IMR-90 (cell line): Measurements from ENCODE around the gene SCARB1. TPM values are rescaled to one million over a fixed set of nuclear protein-coding genes. Genes with fewer than 3 reads are reported as not detected.

Source experiments
- ATAC-seq: fragments of 200-7000 bp; cut with Tn5 transposase; 2 replicates; pipeline ENCODE4 v1.9.1; 2020; ENCODE audit warnings: low read depth, mild to moderate bottlenecking, moderate library complexity
- BruUV-seq: library from RNA; stranded (reverse); fragments of 400-500 nt; replicated peaks from 2 replicates; lab custom pipeline; 2021; lab: Mats Ljungman, UMichigan
- CTCF ChIA-PET: fragments of 300-600 bp; formaldehyde crosslinking; extraction: SDS; loops from one replicate; lab custom pipeline; 2021; ENCODE audit warnings: antibody characterized with exemption; lab: Yijun Ruan, JAX
- POLR2A ChIA-PET: fragments of 300-600 bp; sonication (Branson Sonifier 250); formaldehyde crosslinking; loops from one replicate; lab custom pipeline; 2022; ENCODE audit warnings: antibody characterized with exemption; ENCODE audit not compliant: unreplicated experiment; lab: Charles Lee
- DNase-seq: peaks from one replicate; pipeline ENCODE4 v3.0.0; 2013
- H2AFZ ChIP-seq: replicated peaks from 2 replicates; pipeline ENCODE3; 2013; ENCODE audit warnings: low read length, mild to moderate bottlenecking; ENCODE audit not compliant: poor library complexity
- H2AK5ac ChIP-seq: 2 replicates; pipeline ENCODE4 v1.6.1; 2013; ENCODE audit warnings: low read depth, low read length, inconsistent platforms
- H2AK9ac ChIP-seq: replicated peaks from 2 replicates; pipeline ENCODE3; 2013; ENCODE audit warnings: mild to moderate bottlenecking, low read depth, low read length, moderate library complexity; ENCODE audit not compliant: poor library complexity
- H2BK120ac ChIP-seq: 2 replicates; pipeline ENCODE4 v1.6.1; 2013; ENCODE audit warnings: low read depth, low read length, inconsistent platforms
- H2BK15ac ChIP-seq: 3 replicates; pipeline ENCODE4 v1.6.1; 2013; ENCODE audit warnings: low read depth, low read length, inconsistent platforms
- H2BK20ac ChIP-seq: 2 replicates; pipeline ENCODE4 v1.6.1; 2013; ENCODE audit warnings: low read depth, mild to moderate bottlenecking, inconsistent platforms, low read length, moderate library complexity
- H2BK5ac ChIP-seq: 2 replicates; pipeline ENCODE4 v1.6.1; 2013; ENCODE audit warnings: mild to moderate bottlenecking, low read depth, low read length, inconsistent platforms; ENCODE audit not compliant: poor library complexity, severe bottlenecking
- H3K14ac ChIP-seq: replicated peaks from 2 replicates; pipeline ENCODE4 v1.6.1; 2013; ENCODE audit warnings: low read depth, low read length, inconsistent platforms
- H3K18ac ChIP-seq: 2 replicates; pipeline ENCODE4 v1.6.1; 2013; ENCODE audit warnings: low read depth, low read length, control low read depth
- H3K23ac ChIP-seq: 2 replicates; pipeline ENCODE4 v1.6.1; 2013; ENCODE audit warnings: low read depth, low read length, inconsistent platforms
- H3K27ac ChIP-seq: 2 replicates; pipeline ENCODE4 v1.5.1; 2013; ENCODE audit warnings: mild to moderate bottlenecking, control low read depth, low read length; ENCODE audit not compliant: insufficient read depth
- H3K27me3 ChIP-seq: 2 replicates; pipeline ENCODE4 v1.6.1; 2013; ENCODE audit warnings: low read length; ENCODE audit not compliant: control insufficient read depth, insufficient read depth
- H3K36me3 ChIP-seq: 2 replicates; pipeline ENCODE4 v1.6.1; 2013; ENCODE audit warnings: low read length, mixed read lengths; ENCODE audit not compliant: control insufficient read depth, insufficient read depth
- H3K4ac ChIP-seq: 2 replicates; pipeline ENCODE4 v1.6.1; 2013; ENCODE audit warnings: low read depth, low read length, inconsistent platforms
- H3K4me1 ChIP-seq: 2 replicates; pipeline ENCODE4 v1.6.1; 2013; ENCODE audit warnings: low read length, mixed read lengths; ENCODE audit not compliant: control insufficient read depth, insufficient read depth
- H3K4me2 ChIP-seq: 2 replicates; pipeline ENCODE4 v1.6.1; 2013; ENCODE audit warnings: low read depth, mild to moderate bottlenecking, control low read depth, low read length, moderate library complexity
- H3K4me3 ChIP-seq: 2 replicates; pipeline ENCODE4 v1.5.1; 2013; ENCODE audit warnings: low read depth, mild to moderate bottlenecking, control low read depth, low read length, moderate library complexity; ENCODE audit not compliant: insufficient read depth
- H3K56ac ChIP-seq: 2 replicates; pipeline ENCODE4 v1.6.1; 2013; ENCODE audit warnings: low read length, inconsistent platforms; ENCODE audit not compliant: insufficient read depth; ENCODE audit errors: extremely low read depth
- H3K79me1 ChIP-seq, 2 experiments: 2 replicates each; pipeline ENCODE4 v1.6.1; 2013; ENCODE audit warnings: low read length in 2 of 2, inconsistent platforms in 1 of 2, low read depth in 1 of 2
- H3K9ac ChIP-seq: 2 replicates; pipeline ENCODE4 v1.6.1; 2013; ENCODE audit warnings: low read depth, low read length, control low read depth
- H3K9me1 ChIP-seq: 2 replicates; pipeline ENCODE4 v1.6.1; 2013; ENCODE audit warnings: low read length, inconsistent platforms; ENCODE audit not compliant: insufficient read depth
- H3K9me3 ChIP-seq: 2 replicates; pipeline ENCODE4 v1.6.1; 2013; ENCODE audit warnings: low read length; ENCODE audit not compliant: control insufficient read depth, insufficient read depth
- H4K20me1 ChIP-seq: 2 replicates; pipeline ENCODE4 v1.6.1; 2013; ENCODE audit warnings: low read length, inconsistent platforms; ENCODE audit not compliant: insufficient read depth
- H4K5ac ChIP-seq: 2 replicates; pipeline ENCODE4 v1.6.1; 2013; ENCODE audit warnings: mild to moderate bottlenecking, low read depth, low read length, control low read depth
- H4K8ac ChIP-seq, 2 experiments: 2 replicates each; pipeline ENCODE4 v1.6.1; 2013; ENCODE audit warnings: low read depth in 2 of 2, low read length in 2 of 2, control low read depth in 1 of 2, inconsistent platforms in 1 of 2
- H4K91ac ChIP-seq: 2 replicates; pipeline ENCODE4 v1.6.1; 2013; ENCODE audit warnings: low read depth, low read length, inconsistent platforms; ENCODE audit not compliant: insufficient read depth
- CHD1 ChIP-seq: IDR thresholded peaks from 2 replicates; pipeline ENCODE4 v1.6.1; 2012; ENCODE audit warnings: low read depth, low read length, improper control_type of control experiment
- CTCF ChIP-seq: conservative IDR thresholded peaks from 2 replicates; pipeline ENCODE4 v1.5.1; 2012; ENCODE audit warnings: mild to moderate bottlenecking, low read depth, low read length, improper control_type of control experiment
- ELK1 ChIP-seq: fragments of 150-350 bp; IDR thresholded peaks from 2 replicates; pipeline ENCODE4 v1.6.1; 2016; ENCODE audit warnings: low read depth, mild to moderate bottlenecking, low read length, moderate library complexity, borderline replicate concordance
- MAFK ChIP-seq: IDR thresholded peaks from 2 replicates; pipeline ENCODE4 v1.6.1; 2012; ENCODE audit warnings: low read depth, low read length, improper control_type of control experiment
- MAZ ChIP-seq: IDR thresholded peaks from 2 replicates; pipeline ENCODE4 v1.6.1; 2012; ENCODE audit warnings: low read depth, mild to moderate bottlenecking, low read length, improper control_type of control experiment, moderate library complexity, borderline replicate concordance
- NFE2L2 ChIP-seq: fragments of 150-350 bp; IDR thresholded peaks from 2 replicates; pipeline ENCODE4 v1.6.1; 2016; ENCODE audit warnings: low read depth, mild to moderate bottlenecking, low read length
- POLR2A ChIP-seq: IDR thresholded peaks from 2 replicates; pipeline ENCODE4 v1.6.1; 2012; ENCODE audit warnings: mild to moderate bottlenecking, low read depth, low read length
- RAD21 ChIP-seq: IDR thresholded peaks from 2 replicates; pipeline ENCODE4 v1.6.1; 2012; ENCODE audit warnings: low read length, improper control_type of control experiment
- RFX5 ChIP-seq: IDR thresholded peaks from 2 replicates; pipeline ENCODE4 v1.8.0; 2012; ENCODE audit warnings: low read depth, mild to moderate bottlenecking, low read length, moderate library complexity
- SMC3 ChIP-seq: fragments of 150-350 bp; IDR thresholded peaks from 2 replicates; pipeline ENCODE4 v1.6.1; 2016; ENCODE audit warnings: low read depth, mild to moderate bottlenecking, antibody characterized with exemption, low read length, moderate library complexity
- WGBS, 2 experiments: methylation state at CpG; one replicate each; pipeline versions ENCODE4 v1.1.5 to v1.1.7; 2013; ENCODE audit warnings: missing lambda C conversion rate in 2 of 2; ENCODE audit not compliant: insufficient read length in 1 of 2; ENCODE audit errors: extremely low coverage in 2 of 2; 5-methylcytosine and 5-hydroxymethylcytosine counted together
- dilution Hi-C: fragments of 300-500 bp; cut with HindIII; formaldehyde crosslinking; loops from one replicate; pipeline ENCODE4 v1.14.3; 2018; ENCODE audit warnings: low sequenced_read_pairs; ENCODE audit not compliant: unreplicated experiment
- in situ Hi-C: fragments of 300-500 bp; cut with MboI; formaldehyde crosslinking; loops from 3 replicates; pipeline ENCODE4 v1.14.3; 2019; ENCODE audit warnings: low sequenced_read_pairs, inconsistent platforms, mixed read lengths
- intact Hi-C: fragments of 100-400 bp; cut with micrococcal nuclease; formaldehyde crosslinking; loops from 2 replicates; pipeline ENCODE4 v1.10.0; 2022
- polyA plus RNA-seq, 3 experiments: library from polyadenylated mRNA; depleted of rRNA; stranded (reverse); fragments of >200 nt; gene quantifications; 2 replicates each; pipeline ENCODE4 v1.2.3, GENCODE V29; 2012; ENCODE audit warnings: low replicate concordance in 1 of 3
- total RNA-seq: library from RNA; depleted of rRNA; stranded (reverse); fragments of >200 nt; gene quantifications from 2 replicates; pipeline ENCODE4 v1.2.3, GENCODE V29; 2012
- TF ChIP-seq, protein P1 (sequence below): fragments of 150-350 bp; IDR thresholded peaks from 2 replicates; pipeline ENCODE4 v1.6.1; 2017; ENCODE audit warnings: mild to moderate bottlenecking, antibody characterized with exemption, low read length, low read depth

Gene SCARB1
- total and polyA plus RNA-seq, 2 of the 4 experiments (the other 2 are of a cell fraction) = 3.0 to 24.8 TPM

DNA sequence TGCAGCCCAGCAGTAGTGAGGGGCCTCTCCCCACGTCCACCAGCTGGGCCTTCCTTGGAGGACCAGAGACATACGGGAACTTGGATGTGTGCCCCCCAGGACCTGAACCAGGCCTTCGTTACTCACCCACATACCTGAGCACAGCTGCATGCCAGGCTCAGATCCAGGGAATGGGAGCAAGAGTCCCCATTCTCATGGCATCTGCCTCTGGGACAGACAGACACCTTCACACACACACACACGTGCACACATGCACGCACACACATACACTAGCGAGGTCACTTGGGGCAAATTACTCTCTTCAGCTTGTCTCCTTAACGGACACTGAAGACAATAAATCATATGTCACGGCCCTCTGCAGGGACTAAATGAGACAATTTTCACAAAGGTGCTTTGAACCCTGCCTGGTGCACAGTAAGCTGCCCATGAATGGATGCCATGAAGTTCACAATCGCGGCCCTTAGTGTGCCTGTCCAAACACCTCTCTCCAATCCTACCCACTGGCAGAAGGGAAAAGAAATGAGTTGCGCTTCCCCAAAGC is 5.7 kb downstream of the SCARB1 start:
- no peak overlapping the region for H3K14ac ChIP-seq
- H2BK15ac ChIP-seq = no peak overlapping the region
- no peak for TF ChIP-seq MAZ
- TF ChIP-seq, protein P1, sequence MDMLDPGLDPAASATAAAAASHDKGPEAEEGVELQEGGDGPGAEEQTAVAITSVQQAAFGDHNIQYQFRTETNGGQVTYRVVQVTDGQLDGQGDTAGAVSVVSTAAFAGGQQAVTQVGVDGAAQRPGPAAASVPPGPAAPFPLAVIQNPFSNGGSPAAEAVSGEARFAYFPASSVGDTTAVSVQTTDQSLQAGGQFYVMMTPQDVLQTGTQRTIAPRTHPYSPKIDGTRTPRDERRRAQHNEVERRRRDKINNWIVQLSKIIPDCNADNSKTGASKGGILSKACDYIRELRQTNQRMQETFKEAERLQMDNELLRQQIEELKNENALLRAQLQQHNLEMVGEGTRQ = no peak
- no peak for TF ChIP-seq NFE2L2
- no peak for TF ChIP-seq POLR2A
- no peak for TF ChIP-seq CHD1
- TF ChIP-seq CTCF = no peak
- no peak for TF ChIP-seq SMC3
- no peak for TF ChIP-seq MAFK
- TF ChIP-seq RAD21 = no peak
- no peak for TF ChIP-seq RFX5
- TF ChIP-seq ELK1 = no peak
- no TSS peak for BruUV-seq
- H4K5ac ChIP-seq = no peak overlapping the region
- H3K18ac ChIP-seq = no peak overlapping the region
- ChIA-PET POLR2A (interaction anchor here (0.8 kb wide), 1 partner anchor 14 kb away, joined by 4 read pairs; no protein-coding TSS in a partner anchor), CTCF (no interaction called here)
- H3K4ac ChIP-seq = no peak overlapping the region
- no peak overlapping the region for H3K4me2 ChIP-seq
- H3K27me3 ChIP-seq = no peaks in the 10 kb centered on the region
- dilution Hi-C loops (no loop called here), in situ Hi-C loops (no loop called here), intact Hi-C loops (no loop called here)
- H2BK120ac ChIP-seq = no peak overlapping the region
- H3K23ac ChIP-seq = no peak overlapping the region
- H4K8ac ChIP-seq = no peak overlapping the region
- no peak for ATAC-seq
- no peak overlapping the region for H4K91ac ChIP-seq
- peaks cover 2% of the 10 kb centered on the region for H3K4me1 ChIP-seq
- H3K56ac ChIP-seq = no peak overlapping the region
- peaks cover 6% of the 10 kb centered on the region for H3K9me1 ChIP-seq
- H2AK5ac ChIP-seq = no peak overlapping the region
- H3K9me3 ChIP-seq = no peaks in the 10 kb centered on the region
- DNase-seq = no peak
- peaks cover 0 to 3% of the 10 kb centered on the region in 2 experiments; a peak in 1 of 4 replicates for H3K79me1 ChIP-seq
- no peak overlapping the region for H3K4me3 ChIP-seq
- no peaks in the 10 kb centered on the region for H4K20me1 ChIP-seq
- no peak overlapping the region for H2AFZ ChIP-seq
- peaks cover 1% of the 10 kb centered on the region; the same call in 1 of the 2 replicates for H3K36me3 ChIP-seq
- H2BK20ac ChIP-seq = no peak overlapping the region
- 83% methylated on average over 1 of the region's 11 CpGs; no CpG with 5 or more reads in 1 of the 2 experiments for WGBS, 2 experiments
- no peak overlapping the region for H3K9ac ChIP-seq
- no peak overlapping the region for H2AK9ac ChIP-seq
- no peak overlapping the region for H3K27ac ChIP-seq
- H2BK5ac ChIP-seq = no peak overlapping the region
